ENCODE results near the gene SHC4.

Gene SHC4

GRCh38 chr15:48891232-48891765, 72.4 kb downstream of the SHC4 start:
- no peak overlapping the region for H3K4me3 ChIP-seq (ENCODE audit: control insufficient read depth, low read depth, low read length)
- TF ChIP-seq CTCF (conservative IDR thresholded peaks at IDR 0.05; ENCODE audit: control insufficient read depth, insufficient read depth, low read depth, low read length): no peak
- DNase-seq (ENCODE audit: low read depth): no peak

GRCh38 chr15:48890375-48890972, 73.2 kb downstream of the SHC4 start:
- no peak for DNase-seq (ENCODE audit: low read depth)
- TF ChIP-seq CTCF (conservative IDR thresholded peaks at IDR 0.05; ENCODE audit: control insufficient read depth, insufficient read depth, low read depth, low read length): no peak
- H3K4me3 ChIP-seq (ENCODE audit: control insufficient read depth, low read depth, low read length): no peak overlapping the region

- H3K4me3 ChIP-seq (ENCODE audit: control insufficient read depth, low read depth, low read length): no peak overlapping the region
- DNase-seq (ENCODE audit: low read depth): no peak
- no peak for TF ChIP-seq CTCF (conservative IDR thresholded peaks at IDR 0.05; ENCODE audit: control insufficient read depth, insufficient read depth, low read depth, low read length)
These were observed 73.8 kb downstream of the SHC4 start for GRCh38 chr15:48889925-48890324.

- no peak overlapping the region for H3K4me3 ChIP-seq (ENCODE audit: control insufficient read depth, low read depth, low read length)
- no peak for DNase-seq (ENCODE audit: low read depth)
- TF ChIP-seq CTCF (conservative IDR thresholded peaks at IDR 0.05; ENCODE audit: control insufficient read depth, insufficient read depth, low read depth, low read length): no peak
These were observed 74.9 kb downstream of the SHC4 start for GRCh38 chr15:48888836-48889235.

GRCh38 chr15:48888191-48888590, 75.5 kb downstream of the SHC4 start:
- no peak for TF ChIP-seq CTCF (conservative IDR thresholded peaks at IDR 0.05; ENCODE audit: control insufficient read depth, insufficient read depth, low read depth, low read length)
- H3K4me3 ChIP-seq (ENCODE audit: control insufficient read depth, low read depth, low read length): no peak overlapping the region
- no peak for DNase-seq (ENCODE audit: low read depth)

GRCh38 chr15:48887144-48887543, 76.6 kb downstream of the SHC4 start:
- no peak for TF ChIP-seq CTCF (conservative IDR thresholded peaks at IDR 0.05; ENCODE audit: control insufficient read depth, insufficient read depth, low read depth, low read length)
- no peak for DNase-seq (ENCODE audit: low read depth)

More at GRCh38 chr15:48887144-48887543, 76.6 kb downstream of the SHC4 start:
- no peak overlapping the region for H3K4me3 ChIP-seq (ENCODE audit: control insufficient read depth, low read depth, low read length)
